H4 (cell line): ENCODE results near the gene UGT1A8. TPM values are rescaled to one million over a fixed set of nuclear protein-coding genes. Genes with fewer than 3 reads are reported as not detected.

Experiments
- DNase-seq: peaks from one replicate; pipeline ENCODE4 v3.0.0-alpha.2; 2015; ENCODE audit warnings: low spot score
- total RNA-seq: library from RNA; depleted of rRNA; stranded (reverse); fragments of >200 nt; shearing (Covaris generic); gene quantifications from 2 replicates; pipeline ENCODE4 v1.2.3, GENCODE V29; 2014

UGT1A8 gene
- total RNA-seq, 1 experiment from 2014 or later = not detected

DNA sequence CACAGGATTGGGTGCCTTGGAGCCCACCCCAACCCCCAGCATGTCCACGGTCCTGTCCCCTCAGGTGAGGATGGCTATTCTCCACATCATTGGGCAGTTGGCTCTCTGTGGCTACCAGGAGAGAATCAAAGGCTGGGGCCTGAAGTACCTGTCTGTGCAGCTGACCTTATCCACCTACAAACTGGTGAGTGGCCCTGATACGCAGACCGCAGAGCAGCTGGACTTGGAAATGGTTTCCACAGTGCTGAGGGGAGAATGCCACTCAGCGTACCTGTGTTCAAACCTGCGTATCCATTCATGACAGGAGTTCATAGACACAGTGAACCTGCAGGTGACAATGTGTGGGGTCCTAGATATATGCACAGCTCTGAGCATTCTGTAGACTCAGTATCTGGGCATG is 182.3 kb downstream of the UGT1A8 start:
- no peak for DNase-seq

DNA sequence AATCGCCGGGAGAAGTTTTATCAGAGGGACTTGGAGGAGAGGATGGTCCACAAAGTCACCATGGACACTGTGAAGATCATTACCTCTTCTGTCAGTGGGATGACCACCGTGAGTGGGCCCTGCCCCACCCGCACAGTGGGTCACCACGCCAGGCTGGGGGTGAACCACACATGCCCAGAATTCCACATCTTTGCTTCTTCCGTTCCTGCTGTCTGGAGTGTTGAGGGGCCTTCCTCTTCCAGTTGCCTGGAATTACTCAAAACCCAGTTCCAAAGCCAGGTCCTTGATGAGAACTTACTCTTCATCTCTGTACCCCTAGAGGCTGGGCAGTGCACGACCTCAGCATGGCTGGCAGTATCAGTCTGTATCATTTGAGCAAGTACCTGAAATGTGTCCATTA is 182.8 kb downstream of the UGT1A8 start:
- DNase-seq = no peak

- DNase-seq = peak; percentile 67
These were observed 184.1 kb downstream of the UGT1A8 start for GRCh38 chr2:233801357-233802131.

DNA sequence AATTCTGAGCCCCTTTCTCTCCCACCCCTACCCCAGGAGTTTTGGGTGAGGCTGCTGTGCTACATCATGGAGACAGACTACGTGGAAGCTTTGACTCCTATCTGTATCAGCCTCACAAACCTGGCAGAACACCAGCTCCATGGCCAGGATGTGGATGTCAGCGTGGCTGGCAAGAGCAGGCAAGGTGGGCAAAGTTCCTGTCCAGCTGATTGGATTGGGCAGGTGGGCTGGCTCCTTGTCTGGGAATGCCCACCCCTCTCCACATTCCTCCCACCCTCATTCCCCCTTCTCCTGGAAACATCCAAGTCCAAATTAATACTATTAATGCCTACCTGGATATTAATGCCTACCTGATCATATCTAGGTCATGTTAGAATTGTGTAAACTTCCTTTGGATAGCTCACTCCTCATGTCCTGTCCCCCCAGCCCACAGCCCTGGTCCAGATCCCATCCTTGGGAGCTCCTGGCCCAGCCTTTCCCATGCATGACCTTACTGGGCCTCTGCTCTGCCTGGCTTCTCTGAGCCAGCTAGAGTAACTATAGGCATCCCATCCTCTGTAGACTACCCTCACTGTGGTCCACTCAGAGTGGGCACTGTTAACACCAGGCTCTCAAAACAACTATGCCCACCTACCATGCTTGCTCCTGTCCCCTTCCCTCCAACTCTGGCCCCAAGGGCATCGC is 184.8 kb downstream of the UGT1A8 start:
- DNase-seq = no peak

GRCh38 chr2:233803292-233803911 is 186.0 kb downstream of the UGT1A8 start:
- DNase-seq = no peak

GRCh38 chr2:233803994-233804393 is 186.6 kb downstream of the UGT1A8 start:
- no peak for DNase-seq

GRCh38 chr2:233807215-233807865 is 189.9 kb downstream of the UGT1A8 start:
- DNase-seq = no peak

- no peak for DNase-seq
These were observed 190.8 kb downstream of the UGT1A8 start for GRCh38 chr2:233807966-233808935.

GRCh38 chr2:233810385-233810784 is 193.0 kb downstream of the UGT1A8 start:
- no peak for DNase-seq

GRCh38 chr2:233811087-233811486 is 193.7 kb downstream of the UGT1A8 start:
- no peak for DNase-seq

DNA sequence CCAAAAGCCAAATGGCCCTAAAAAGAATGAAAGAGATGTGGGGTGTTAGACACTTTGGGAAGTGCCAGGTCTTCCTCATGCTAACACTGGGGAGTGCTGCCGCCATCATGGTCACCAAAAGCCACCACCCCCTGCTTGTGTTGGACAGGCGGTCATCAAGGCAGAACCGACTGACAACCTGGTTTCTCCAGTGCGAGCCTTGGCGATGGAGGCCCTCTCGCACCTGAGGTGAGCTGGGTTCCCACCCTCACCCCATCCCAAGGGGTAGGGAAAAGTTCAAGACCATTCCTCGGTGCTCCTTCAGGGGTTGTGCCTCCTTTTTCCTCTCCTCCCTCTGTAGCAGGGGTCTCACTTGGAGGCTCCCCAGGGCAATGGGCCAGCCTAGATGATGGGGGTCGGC is 194.3 kb downstream of the UGT1A8 start:
- no peak for DNase-seq

- DNase-seq = no peak
These were observed 196.0 kb downstream of the UGT1A8 start for GRCh38 chr2:233813236-233814055.

DNA sequence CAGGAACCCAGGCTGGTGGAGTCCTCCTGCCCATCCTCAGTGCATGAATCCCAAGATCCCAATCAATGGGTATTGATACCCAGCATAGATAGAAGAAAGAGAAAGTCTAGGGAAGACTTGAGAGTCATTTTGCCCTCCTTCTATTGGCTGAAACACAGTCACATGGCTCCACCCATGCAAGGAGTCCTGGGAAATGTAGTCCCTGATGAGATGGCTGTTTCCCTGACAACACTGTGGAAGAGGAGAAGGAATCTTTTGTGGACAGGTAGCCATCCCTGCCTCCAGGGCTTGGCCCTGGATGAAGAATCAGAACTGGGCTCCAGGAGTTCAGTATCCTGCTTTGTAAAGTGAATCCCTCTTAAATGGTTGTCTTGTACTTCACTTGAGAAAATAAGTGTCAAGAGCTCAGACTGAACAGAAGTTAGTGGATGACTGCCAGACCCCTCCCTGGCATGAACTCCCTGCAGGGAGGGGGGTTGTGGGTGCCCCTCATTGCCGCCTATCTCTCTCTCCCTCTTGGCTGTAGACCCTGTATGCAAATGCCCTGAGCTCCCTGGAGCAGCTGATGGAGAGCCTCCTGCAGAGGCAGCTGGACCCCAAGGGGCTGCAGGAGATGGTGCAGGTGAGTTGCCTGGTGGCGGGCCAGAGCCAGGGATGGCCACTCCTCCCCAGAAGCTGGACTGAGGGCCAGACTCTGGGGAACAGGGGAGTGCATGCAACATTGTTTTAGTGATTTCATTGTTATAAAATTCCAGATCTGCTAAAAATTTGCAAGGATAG is 196.8 kb downstream of the UGT1A8 start:
- DNase-seq = no peak

DNA sequence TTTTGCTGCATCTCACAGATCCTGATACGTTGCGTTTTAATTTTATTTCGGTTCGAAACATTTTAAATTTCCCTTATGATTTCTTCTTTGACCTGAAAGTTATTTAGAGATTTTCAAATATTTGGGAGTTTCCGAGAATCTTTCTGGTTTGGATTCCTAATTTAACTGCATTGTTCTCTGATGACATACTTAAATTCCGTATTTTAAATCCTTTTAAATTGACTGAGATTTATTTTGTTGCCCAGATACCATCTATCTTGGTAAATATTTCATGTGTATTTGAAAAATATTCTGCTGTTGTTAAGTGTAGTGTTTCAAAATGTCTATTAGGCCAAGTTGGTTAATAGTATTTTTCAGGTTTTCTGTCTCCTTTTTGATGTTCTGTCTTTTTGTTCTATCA is 198.4 kb downstream of the UGT1A8 start:
- no peak for DNase-seq

- no peak for DNase-seq
These were observed 198.9 kb downstream of the UGT1A8 start for GRCh38 chr2:233816334-233816733.

DNA sequence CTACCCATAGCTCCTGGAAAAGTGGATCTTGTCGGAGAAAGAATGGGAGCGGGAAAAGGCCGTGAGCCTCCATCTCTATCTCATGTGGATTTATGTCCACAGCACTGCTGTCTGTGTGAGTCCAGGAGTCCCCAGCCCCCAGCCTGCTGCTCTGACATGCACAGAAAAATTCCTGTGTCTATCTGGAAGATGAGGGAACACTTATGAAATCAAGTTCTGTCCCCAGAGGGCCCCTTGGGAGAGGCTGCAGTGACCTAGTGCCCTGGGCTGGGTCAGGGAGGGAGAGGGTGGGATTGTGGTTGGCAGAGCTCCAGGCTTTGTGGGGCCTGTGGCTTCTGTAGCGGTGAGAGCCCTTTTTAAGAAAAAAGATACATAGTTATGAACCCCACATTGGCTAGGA is 199.3 kb downstream of the UGT1A8 start:
- DNase-seq = no peak

DNA sequence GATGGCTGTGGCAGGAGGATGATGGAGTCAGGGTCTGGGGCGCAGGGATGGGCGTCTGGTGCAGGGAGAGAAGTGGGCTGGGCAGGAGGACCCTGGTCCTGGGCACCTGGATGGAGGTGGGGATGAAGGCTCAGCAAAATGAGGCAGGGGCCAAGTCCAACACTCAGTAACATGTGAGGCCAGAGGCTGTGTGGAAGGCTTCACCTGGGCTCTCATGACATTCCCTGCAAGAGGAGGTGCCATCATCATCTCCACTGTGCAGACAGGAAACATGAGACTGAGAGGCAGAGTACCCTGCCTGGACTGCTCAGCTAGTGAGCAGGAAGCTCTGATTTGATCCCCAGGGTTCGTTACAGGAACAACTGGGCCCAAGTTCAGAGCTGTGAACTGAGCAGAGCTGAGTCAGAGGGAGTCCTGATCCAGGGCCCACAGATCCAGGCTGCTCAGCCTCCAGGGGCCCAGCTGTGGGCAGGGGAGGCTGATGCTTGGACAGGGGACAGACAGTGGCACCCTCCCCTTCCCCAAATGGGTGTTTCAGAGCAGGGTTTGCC is 200.0 kb downstream of the UGT1A8 start:
- DNase-seq = no peak

- DNase-seq = no peak
These were observed 200.7 kb downstream of the UGT1A8 start for GRCh38 chr2:233817995-233818638.
